HG02885 (cell line): Measurements from ENCODE around the gene GNAT3.

ENCODE experiments used
- ATAC-seq: cut with Tn5 transposase; IDR thresholded peaks from one replicate; pipeline ENCODE4 v1.9.1; 2021; ENCODE audit warnings: mild to moderate bottlenecking; ENCODE audit not compliant: unreplicated experiment, poor library complexity

The GNAT3 gene

DNA sequence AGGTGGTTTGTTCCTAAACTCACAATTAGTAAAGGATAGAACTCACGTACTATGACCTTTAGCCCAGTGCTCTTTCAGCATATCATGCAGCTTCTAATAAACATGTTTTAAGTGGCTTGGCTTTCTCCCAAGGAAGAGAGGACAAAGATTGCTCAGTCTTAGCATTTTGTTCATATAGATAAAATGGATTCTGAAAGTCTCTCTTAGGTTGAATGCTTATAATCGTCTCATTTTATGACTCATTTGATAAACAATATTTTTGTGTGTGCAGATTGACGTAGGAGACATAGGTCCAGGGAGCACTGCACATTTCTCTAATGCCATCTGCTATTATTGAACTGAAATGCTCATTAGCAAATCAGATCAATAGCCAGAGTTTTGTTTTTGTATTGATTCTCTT lies 44.8 kb downstream of the GNAT3 start:
- no peak for ATAC-seq

DNA sequence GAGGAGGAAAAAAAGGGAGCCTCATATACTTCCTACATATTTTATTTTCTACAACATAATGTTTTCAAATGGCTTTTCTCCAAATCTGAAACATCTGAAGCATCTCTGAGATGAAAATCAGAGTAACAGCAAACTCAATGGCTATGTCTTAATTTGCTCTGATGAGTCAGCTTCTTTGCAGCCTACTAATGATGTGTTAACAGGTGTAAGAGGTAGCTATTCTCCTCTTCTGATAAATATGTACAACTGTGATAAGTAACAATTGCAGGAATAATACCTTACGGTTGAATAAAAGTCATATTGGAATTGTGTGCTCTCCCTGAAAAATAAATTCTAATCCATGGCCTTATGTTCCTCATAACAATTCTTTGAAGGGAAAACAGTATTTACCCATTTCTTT lies 45.2 kb downstream of the GNAT3 start:
- ATAC-seq, result no peak

DNA sequence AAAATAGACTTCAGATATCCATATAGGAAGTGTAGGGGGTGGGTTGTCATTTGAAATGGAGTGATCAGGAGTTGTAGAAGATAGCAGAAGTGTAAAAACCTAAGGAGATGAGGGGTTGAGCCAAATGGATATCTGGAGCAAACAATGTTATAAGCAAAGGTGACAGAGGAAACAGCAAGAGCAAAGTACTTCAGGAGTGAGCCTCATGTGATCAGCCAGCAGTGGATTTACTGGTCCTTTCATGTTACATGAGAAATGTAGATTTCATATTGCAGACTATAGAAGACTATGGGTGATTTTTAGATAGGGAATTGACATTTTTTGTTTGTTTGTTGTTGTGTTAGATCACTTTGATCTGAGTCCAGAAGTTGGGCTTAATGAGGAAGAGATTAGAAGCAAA lies 47.7 kb downstream of the GNAT3 start:
- no peak for ATAC-seq

DNA sequence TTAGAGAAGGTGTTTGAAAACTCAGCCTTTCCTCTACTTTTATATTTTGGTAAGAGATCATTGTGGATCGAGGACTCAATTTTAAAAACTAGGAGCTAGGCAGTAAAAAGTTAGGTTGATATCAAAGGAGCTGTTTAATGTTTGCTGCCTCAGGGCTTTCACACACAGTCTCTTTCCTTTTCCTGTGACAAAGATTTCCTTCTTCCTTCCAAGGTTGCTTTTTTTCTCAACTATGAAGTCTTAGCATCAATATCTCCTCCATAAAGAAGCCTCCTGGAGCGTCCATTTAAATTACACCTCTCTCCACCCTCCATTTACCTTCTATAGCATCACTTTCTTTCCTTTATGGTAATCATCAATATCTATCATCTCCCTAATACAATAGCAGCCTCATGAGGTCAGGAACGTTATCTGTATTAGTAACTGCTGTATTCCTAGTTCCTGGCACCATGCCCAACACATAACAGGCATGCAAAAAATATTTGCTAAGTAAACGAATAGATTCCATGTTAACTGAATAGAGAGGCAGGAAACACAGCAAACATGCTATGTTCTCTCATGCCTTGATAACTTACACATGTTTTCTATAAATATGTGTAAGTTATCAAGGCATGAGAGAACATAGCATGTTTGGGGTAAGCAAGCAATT lies 48.5 kb downstream of the GNAT3 start:
- no peak for ATAC-seq

DNA sequence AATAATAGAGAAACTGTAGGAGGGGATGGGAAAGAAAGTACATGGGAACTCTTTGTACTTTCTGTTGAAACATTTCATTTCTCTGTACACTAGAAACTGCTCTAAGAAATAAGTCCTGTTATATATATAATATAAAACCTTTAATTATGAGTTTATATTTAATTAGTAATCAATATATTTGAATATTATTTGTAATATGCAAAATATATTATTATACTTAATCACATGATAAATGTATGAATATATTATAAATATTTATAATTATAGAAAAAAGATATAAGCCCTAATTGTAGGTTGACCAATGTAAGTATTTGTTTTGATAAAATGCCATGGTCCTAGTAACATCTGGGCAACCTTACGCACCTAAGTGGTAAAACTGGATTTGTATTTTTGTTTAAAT lies 51.0 kb downstream of the GNAT3 start:
- ATAC-seq, result no peak

DNA sequence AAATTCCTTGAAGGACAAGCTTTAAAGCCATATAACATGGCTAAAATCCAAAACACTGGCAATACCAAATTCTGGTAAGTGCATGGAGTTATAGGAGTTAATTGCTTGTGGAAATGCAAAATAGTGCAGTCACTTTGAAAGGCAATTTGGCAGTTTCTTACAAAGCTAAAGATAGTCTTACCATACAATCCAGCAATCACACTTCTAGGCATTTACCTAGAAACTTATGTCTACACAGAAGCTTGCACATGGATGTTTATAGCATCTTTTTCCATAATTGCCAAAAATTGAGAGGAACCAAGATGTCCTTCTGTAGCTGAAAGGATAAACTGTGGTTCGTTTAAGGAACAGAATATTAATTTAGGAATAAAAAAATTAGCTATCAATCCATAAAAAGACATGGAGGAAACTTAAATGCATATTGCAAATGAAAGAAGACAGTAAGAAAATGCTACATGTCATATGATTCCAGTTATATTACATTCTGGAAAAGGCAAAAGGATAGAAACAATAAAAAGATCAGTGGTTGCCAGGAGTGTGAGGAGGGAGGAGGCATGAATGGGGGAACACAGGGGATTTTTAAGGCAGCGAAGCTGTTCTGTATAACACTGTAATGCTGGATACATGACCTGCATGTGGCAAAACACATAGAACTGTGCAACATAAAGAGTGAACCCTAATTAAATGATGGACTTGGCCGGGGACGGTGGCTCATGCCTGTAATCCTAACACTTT lies 51.9 kb downstream of the GNAT3 start:
- ATAC-seq, result no peak

DNA sequence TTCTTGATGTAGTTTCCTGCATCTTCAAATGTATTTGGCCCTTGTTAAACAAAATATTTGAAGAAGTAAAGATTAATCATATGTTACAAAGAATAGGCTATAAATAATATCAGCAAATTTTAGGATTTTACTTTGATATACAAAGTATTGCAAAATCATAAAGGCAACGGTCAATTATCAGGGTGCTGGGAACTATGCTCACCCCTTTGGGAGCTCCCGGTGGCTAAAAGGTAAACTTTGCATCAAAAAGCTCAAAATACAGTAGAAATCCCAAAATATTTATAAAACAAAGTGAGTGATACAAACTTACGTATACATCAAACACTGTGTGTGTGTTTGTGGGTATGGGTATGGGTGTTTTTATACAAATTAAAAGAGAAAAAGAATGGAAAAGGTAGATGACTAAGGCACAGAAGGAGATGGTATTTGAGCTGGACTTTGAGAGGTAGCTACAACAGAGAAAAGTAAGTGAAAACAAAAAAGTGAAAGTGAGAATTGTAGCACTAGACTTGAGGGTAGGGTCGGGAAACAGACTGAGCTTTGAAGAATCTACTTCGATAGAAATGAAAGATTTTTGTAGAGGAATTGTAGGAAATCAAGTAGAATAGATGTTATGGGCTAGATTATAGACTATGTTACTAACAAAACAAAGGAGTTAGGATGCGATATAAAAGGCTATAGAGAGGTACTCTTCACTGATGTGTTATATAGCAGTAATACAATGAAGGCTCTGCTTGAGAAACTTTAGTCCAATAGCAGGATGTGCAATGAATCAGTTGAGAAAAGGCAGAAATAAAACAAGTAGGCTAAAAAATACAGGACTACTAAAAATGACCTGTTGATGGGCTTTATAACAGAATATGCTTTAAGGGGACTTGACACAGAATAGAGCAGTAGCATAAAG lies 52.8 kb downstream of the GNAT3 start:
- no peak for ATAC-seq

DNA sequence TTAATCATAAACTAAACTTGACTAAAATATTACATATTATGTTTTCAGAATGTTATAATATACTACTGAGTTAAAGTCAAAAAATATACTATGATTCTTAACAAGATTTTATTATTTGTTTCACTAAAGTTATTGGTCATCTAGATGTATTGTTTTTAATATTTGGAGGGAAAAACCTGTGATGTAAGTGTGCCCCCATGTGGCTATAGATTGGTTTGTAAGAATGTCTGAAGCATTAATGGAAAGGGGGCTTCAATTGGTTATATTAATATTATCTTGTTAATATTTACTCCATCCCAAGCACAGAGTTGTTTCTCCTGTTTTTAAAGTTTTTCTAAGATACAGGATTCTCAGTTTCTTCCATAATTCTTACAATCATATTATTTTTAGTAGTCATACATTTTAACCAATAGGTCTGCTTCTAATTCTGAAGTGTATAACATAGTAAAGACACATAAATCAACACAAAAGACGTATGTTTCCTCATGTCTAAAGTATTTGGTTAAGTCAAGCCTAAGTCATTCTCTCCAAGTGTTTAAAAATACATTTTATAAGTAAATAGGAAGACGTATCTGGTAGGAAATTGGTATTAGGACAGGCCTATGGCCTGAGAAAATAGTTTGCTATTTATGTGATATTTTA lies 58.0 kb downstream of the GNAT3 start:
- no peak for ATAC-seq

DNA sequence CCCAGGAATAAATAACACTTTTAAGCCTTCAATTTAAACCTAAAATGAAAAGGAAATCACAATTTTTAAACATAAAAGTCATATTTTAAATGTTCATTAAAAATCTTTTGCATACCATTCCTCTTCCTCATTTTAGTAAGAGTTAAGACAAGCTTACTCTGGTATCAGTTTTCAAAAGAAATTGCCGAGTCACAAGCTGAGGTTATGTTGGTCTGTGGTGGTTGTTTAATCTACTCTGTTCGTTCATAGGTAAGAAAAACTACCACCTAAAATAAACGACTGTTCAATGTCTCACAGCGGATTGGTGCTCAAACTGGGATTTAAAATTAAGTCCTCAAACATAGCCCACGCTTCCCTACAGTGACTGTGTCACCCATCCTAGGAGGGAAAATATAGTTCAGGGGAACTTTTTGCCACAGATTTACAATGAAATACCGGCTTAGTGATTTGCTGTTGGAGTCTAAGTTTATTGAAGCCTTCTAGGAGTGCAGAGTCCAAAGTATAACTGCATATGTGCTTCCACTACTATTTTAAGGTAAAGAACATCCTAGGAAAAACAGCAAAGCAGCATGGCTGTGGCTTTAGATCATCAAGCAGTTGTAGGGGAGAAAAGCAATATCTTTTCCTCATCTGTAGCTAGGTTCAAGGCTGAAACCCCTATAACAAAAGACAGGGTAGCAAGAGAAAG lies 61.1 kb downstream of the GNAT3 start:
- no peak for ATAC-seq

DNA sequence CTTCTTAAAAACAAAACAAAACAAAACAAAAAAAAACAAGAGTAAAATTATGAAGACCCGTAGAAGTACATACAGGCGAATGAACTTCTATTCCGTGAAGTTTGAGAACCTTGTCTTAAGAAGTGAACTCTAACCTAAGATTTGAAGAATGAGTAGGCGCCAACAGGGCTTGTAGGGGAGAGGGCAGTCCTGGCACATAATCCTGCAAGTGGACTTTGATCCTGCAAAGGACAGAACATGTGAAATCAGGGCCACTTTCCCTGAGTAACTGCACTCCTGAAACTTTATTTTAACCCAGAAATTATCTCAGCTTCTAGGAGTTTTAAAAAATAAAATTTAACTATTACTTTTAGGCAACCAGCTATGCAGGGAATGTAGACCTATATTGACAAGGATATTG lies 62.0 kb downstream of the GNAT3 start:
- ATAC-seq, result no peak

DNA sequence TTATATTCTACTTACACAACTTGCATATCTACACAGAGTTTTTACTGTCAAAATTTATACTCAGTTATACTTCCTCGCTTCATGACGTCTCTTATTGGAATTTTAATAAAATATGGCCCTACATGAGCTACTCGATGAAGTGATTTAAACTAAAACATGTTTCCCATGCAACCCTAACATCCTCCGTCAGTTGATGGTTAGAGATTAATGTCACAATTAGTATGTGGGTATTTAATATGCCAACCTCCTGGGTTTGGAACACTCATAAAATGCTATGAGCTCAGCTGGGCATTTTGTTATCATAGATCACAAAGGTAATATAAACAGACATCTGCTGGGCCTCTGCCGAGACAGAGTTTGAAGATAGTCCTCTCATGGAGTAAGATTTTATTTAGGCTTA lies 66.5 kb downstream of the GNAT3 start:
- no peak for ATAC-seq

DNA sequence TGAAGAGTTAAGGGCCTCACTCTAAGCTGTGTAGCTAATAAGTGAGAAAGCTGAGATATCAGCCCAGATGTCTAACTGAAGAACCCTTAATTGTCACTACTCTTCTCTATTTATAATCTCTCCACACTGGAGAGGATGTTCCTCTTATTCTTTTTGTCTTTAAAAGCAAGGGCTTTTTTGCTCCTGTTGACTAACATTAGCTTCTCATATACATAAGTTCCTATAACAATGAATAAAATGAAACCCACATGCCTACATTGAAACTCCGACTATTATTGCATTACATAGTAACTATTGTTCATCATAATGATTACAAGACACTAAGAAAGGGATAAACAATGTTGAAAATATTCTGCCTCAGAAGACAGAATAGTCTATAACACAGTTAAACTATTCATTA lies 67.1 kb downstream of the GNAT3 start:
- no peak for ATAC-seq

DNA sequence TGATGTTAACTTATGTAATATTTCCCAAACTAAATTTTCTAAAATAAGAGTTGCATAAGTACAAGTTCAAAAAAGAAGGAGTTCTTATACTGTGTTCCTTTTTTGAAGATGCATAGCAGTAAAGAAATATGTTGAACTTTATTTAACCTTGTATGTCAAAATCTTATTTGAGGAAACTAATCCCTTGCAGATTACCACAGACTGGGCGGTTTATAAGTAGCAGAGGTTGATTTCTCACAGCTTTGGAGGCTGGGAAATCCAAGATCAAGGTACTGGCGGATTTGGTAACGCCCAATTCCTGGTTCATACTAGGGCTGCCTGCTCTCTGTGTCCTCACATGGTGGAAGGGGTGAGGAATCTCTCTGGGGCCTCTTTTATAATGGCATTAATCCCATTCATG lies 68.5 kb downstream of the GNAT3 start:
- no peak for ATAC-seq

DNA sequence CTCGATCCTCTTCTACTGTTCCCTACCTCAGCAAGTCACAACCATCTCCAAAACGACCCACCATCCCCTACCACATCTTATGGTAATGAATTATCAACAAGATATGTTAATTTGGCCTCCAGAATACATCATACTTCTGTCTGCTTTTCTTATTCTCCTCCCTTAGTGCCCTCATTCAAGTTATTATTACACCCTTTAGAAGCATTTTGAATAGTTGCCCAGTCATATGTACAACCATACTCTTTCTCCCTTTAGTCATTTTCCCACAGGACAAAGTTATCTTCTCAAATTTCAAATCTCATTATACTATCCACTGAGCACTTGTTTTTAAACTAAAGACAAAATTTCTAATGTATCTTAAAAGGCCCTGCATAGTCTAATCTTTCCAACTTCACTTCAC lies 71.0 kb downstream of the GNAT3 start:
- no peak for ATAC-seq

DNA sequence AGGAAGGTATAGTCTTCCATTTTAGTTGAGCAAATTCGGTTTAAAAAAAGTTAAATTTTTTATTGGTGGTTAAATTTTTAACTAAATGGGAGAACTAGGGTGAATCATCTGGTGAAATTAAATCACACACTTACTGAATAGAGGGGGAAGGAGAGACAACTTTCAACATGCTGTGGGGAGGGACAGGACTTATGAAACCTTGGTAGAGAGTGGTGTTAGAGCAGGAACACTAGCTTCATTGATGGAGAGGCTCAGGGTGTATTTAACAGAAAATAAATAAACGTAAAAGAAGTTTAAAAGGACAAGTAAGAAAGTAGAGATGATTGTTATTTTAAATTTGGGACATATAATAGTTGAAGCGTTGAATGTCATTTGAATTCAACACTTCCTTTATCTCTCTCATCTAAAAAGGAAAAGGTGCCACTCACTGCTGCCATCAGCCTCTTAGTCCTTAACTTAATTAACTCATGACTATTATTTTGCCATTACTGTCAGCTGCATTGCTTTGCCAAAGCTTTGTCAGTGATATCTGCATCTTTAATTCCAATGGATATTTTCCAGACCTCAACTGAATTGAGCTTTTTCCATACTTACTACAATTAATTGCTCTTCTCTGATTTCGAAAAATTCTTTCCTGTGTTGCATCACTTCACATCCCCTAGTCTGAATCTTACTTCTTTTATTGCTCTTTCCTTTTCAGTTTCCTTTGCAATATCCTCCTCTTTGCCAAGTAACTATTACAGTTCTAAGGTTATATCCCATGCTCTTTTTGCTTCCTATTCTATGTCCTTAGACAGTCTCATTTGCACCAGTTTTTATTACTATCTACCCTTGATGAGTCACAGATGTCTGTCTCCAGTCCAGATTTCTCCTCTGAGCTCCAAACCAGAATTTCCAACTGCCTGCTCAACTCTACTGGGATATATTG lies 71.7 kb downstream of the GNAT3 start:
- no peak for ATAC-seq

DNA sequence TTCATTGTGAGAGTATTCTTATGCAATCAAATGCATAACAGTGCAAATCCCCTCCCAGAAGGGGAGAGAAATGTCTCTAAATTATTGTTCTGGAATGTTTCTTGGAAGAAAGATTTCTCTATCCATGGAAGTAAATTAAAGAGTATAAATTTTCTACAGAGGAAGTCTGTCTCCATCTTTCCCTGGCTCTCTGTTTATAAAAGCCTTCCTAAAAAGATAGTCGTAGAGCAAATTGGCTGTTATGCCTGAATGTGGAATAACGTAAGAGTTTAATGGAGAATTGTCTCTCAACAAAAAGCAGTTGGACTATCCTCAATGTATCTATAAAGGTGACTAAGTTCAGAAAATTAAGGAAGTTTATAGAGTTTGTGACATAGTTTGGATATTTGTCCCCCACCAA lies 76.3 kb downstream of the GNAT3 start:
- ATAC-seq, result no peak

DNA sequence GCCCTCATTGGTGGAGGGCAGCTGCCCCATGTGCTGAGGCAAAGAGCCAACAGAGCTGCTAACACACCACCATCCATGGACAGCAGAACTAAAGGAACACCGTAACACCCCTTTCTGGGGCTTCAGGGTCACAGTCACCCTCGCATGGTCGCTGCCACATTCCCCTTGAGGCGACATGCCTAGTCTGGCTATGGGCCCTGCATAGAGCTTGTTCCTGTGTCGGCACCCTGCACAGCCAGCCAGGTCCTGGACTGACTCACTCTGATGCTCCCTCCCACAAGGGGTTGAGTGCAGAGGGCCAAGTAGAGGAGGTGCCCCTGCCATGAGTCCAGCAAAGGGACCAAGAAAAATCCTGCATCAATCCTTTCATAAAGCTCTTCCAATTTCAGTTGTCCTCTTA lies 77.8 kb downstream of the GNAT3 start:
- ATAC-seq, result no peak

DNA sequence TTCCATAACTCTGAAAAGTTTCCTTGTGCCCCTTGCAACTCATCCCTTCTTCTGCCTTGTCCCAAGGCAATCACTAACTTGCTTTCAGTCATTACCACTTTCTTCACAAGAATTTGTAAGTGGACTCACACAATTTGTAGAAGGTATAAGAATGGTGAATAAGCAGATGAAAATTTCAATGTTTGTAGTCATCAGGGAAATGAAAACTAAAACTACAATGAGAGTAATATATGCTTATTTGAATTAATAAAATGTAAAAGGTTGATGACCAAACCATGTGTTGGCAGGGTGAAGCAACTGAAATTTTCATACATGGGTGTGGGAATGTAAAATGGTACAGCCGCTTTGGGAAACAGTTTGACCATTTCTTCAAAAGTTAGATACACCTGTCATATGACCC lies 79.7 kb downstream of the GNAT3 start:
- ATAC-seq, result no peak

DNA sequence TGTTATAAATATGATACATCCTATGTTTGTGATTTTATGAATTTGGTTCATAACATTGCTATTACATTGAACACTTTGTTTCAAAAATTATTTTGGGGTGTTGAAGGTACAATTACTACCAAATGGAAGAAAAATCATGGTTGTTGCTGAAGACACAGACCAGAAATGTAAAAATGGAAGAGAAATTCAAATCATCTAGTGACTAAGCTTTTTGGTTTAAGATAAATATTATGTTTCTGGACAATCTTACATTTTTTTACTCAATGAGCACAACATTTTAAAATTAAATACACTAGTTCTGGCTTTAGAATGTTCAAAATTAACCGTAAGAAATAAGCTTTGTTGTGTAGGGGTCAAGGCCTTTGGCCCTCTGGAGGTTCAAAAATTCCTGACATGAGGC lies 82.7 kb downstream of the GNAT3 start:
- ATAC-seq, result no peak
